Gastroesophageal sphincter (tissue), 3 donors: ENCODE data around the gene EPB41L4A.

Experiments
- POLR2A ChIP-seq, 2 donors: fragments of 450-650 bp; IDR thresholded peaks; one replicate each; pipeline ENCODE4 v1.6.1; 2017; ENCODE audit warnings: antibody characterized with exemption in 2 of 2, mild to moderate bottlenecking in 2 of 2, moderate library complexity in 1 of 2
- TF ChIP-seq, protein P1 (sequence below), 4 experiments: fragments of 200-600 bp in 2 of 4; fragments of 450-650 bp in 2 of 4; sonication (generic) in 1 of 4; IDR thresholded peaks; one replicate each; pipeline ENCODE4 v1.5.1; 2017 to 2019; ENCODE audit warnings: antibody characterized with exemption in 4 of 4, mild to moderate bottlenecking in 2 of 4, moderate library complexity in 2 of 4

DNA sequence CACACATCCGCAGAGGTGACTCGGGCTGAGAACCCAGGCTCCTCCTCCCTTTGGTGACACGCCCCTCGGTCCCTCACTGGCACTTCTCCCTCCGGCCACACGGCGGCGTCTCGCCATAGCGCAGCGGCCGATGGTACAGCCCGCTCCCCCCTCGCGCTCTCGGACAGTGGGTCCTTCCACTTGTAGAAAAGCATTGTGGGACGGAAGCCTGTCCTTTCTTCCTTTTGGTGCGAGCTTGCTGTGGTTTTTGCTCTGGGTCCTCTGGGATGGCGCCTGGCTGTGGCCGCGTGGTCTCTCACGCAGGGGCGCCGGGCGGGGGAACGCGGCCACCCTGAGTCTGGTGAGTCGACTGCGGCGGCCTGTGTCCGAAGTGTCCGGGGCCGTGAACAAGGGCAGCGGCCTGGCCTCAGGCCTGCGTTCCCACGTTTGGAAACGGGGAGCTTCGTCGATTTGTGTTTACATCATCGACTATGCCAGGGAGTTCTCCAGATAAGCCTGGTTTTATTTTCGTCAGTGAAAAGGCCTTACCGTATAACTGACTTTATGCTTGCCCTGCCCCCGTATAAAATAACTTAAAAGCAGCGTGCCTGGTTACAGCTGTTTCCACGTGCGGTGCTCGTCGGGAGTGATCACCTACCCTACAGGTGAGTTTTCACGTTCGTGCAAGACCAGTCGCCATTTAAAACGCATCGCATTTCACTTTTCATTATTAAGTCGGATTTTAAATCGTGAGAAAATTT, 258.3 kb downstream of the EPB41L4A start:
- TF ChIP-seq, protein P1, sequence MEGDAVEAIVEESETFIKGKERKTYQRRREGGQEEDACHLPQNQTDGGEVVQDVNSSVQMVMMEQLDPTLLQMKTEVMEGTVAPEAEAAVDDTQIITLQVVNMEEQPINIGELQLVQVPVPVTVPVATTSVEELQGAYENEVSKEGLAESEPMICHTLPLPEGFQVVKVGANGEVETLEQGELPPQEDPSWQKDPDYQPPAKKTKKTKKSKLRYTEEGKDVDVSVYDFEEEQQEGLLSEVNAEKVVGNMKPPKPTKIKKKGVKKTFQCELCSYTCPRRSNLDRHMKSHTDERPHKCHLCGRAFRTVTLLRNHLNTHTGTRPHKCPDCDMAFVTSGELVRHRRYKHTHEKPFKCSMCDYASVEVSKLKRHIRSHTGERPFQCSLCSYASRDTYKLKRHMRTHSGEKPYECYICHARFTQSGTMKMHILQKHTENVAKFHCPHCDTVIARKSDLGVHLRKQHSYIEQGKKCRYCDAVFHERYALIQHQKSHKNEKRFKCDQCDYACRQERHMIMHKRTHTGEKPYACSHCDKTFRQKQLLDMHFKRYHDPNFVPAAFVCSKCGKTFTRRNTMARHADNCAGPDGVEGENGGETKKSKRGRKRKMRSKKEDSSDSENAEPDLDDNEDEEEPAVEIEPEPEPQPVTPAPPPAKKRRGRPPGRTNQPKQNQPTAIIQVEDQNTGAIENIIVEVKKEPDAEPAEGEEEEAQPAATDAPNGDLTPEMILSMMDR (IDR thresholded peaks at IDR 0.05): peak; percentile 82 to 94 (median 94)
- peak; percentile 80 for TF ChIP-seq POLR2A (IDR thresholded peaks at IDR 0.05)
